IMR-90 (cell line): ENCODE results near the gene DVL1.

Experiments used
- BHLHE40 ChIP-seq: fragments of 150-350 bp; IDR thresholded peaks from 2 replicates; pipeline ENCODE4 v1.6.1; 2016; ENCODE audit warnings: mild to moderate bottlenecking, low read depth, low read length
- CEBPB ChIP-seq: IDR thresholded peaks from 2 replicates; pipeline ENCODE4 v1.6.1; 2012; ENCODE audit warnings: low read depth, low read length, improper control_type of control experiment
- FOS ChIP-seq: fragments of 150-350 bp; IDR thresholded peaks from 2 replicates; pipeline ENCODE4 v1.6.1; 2016; ENCODE audit warnings: low read depth, low read length
- MAFK ChIP-seq: IDR thresholded peaks from 2 replicates; pipeline ENCODE4 v1.6.1; 2012; ENCODE audit warnings: low read depth, low read length, improper control_type of control experiment
- MXI1 ChIP-seq: IDR thresholded peaks from 2 replicates; pipeline ENCODE4 v1.6.1; 2012; ENCODE audit warnings: low read depth, mild to moderate bottlenecking, low read length, moderate library complexity, borderline replicate concordance
- NFE2L2 ChIP-seq: fragments of 150-350 bp; IDR thresholded peaks from 2 replicates; pipeline ENCODE4 v1.6.1; 2016; ENCODE audit warnings: low read depth, mild to moderate bottlenecking, low read length
- POLR2A ChIP-seq: IDR thresholded peaks from 2 replicates; pipeline ENCODE4 v1.6.1; 2012; ENCODE audit warnings: mild to moderate bottlenecking, low read depth, low read length
- SMC3 ChIP-seq: fragments of 150-350 bp; IDR thresholded peaks from 2 replicates; pipeline ENCODE4 v1.6.1; 2016; ENCODE audit warnings: low read depth, mild to moderate bottlenecking, antibody characterized with exemption, low read length, moderate library complexity
- TF ChIP-seq, protein P1 (sequence below): conservative IDR thresholded peaks from 2 replicates; pipeline ENCODE4 v1.5.1; 2012; ENCODE audit warnings: mild to moderate bottlenecking, low read depth, low read length, improper control_type of control experiment
- TF ChIP-seq, protein P2 (sequence below): fragments of 150-350 bp; IDR thresholded peaks from 2 replicates; pipeline ENCODE4 v1.6.1; 2017; ENCODE audit warnings: mild to moderate bottlenecking, antibody characterized with exemption, low read length, low read depth
- TF ChIP-seq, protein P3 (sequence below): fragments of 150-350 bp; IDR thresholded peaks from 2 replicates; pipeline ENCODE4 v1.6.1; 2016; ENCODE audit warnings: low read depth, mild to moderate bottlenecking, low read length, moderate library complexity, borderline replicate concordance

- TF ChIP-seq, protein P1, sequence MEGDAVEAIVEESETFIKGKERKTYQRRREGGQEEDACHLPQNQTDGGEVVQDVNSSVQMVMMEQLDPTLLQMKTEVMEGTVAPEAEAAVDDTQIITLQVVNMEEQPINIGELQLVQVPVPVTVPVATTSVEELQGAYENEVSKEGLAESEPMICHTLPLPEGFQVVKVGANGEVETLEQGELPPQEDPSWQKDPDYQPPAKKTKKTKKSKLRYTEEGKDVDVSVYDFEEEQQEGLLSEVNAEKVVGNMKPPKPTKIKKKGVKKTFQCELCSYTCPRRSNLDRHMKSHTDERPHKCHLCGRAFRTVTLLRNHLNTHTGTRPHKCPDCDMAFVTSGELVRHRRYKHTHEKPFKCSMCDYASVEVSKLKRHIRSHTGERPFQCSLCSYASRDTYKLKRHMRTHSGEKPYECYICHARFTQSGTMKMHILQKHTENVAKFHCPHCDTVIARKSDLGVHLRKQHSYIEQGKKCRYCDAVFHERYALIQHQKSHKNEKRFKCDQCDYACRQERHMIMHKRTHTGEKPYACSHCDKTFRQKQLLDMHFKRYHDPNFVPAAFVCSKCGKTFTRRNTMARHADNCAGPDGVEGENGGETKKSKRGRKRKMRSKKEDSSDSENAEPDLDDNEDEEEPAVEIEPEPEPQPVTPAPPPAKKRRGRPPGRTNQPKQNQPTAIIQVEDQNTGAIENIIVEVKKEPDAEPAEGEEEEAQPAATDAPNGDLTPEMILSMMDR: no peak
- TF ChIP-seq SMC3 (no peak), POLR2A (no peak), BHLHE40 (no peak), MXI1 (no peak), CEBPB (no peak), FOS (no peak), MAFK (no peak), NFE2L2 (no peak)
- TF ChIP-seq, protein P2, sequence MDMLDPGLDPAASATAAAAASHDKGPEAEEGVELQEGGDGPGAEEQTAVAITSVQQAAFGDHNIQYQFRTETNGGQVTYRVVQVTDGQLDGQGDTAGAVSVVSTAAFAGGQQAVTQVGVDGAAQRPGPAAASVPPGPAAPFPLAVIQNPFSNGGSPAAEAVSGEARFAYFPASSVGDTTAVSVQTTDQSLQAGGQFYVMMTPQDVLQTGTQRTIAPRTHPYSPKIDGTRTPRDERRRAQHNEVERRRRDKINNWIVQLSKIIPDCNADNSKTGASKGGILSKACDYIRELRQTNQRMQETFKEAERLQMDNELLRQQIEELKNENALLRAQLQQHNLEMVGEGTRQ: no peak
- TF ChIP-seq, protein P3, sequence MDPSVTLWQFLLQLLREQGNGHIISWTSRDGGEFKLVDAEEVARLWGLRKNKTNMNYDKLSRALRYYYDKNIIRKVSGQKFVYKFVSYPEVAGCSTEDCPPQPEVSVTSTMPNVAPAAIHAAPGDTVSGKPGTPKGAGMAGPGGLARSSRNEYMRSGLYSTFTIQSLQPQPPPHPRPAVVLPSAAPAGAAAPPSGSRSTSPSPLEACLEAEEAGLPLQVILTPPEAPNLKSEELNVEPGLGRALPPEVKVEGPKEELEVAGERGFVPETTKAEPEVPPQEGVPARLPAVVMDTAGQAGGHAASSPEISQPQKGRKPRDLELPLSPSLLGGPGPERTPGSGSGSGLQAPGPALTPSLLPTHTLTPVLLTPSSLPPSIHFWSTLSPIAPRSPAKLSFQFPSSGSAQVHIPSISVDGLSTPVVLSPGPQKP: no peak
These were observed 33.7 kb downstream of the DVL1 start for GRCh38 chr1:1315435-1315954.
